SK-N-SH (cell line): ENCODE data around the gene RGL4. TPM values are rescaled to one million over a fixed set of nuclear protein-coding genes. Genes with fewer than 3 reads are reported as not detected.

Experiments
- CTCF ChIA-PET: fragments of 300-600, 350-600 bp; formaldehyde crosslinking; extraction: SDS; loops from one replicate; lab custom pipeline; 2021; lab: Yijun Ruan, JAX
- POLR2A ChIA-PET: fragments of 350-600 bp; sonication (Branson Sonifier 250); formaldehyde crosslinking; extraction: SDS; loops from one replicate; lab custom pipeline; 2020; ENCODE audit warnings: antibody characterized with exemption, inconsistent platforms; lab: Yijun Ruan, JAX
- DNase-seq: peaks from one replicate; pipeline ENCODE4 v3.0.0; 2012
- H2AFZ ChIP-seq: fragments of 200-600 bp; sonication (generic); 2 replicates; pipeline ENCODE4 v1.8.1; 2016; ENCODE audit warnings: antibody characterized with exemption, mild to moderate bottlenecking, low read depth
- H3F3A ChIP-seq: fragments of 200-600 bp; sonication (generic); replicated peaks from 2 replicates; pipeline ENCODE3; 2016; ENCODE audit warnings: antibody characterized with exemption, mild to moderate bottlenecking; ENCODE audit not compliant: insufficient read depth
- H3K27ac ChIP-seq, 2 experiments: fragments of 200-500 bp in 1 of 2; fragments of 200-600 bp in 1 of 2; sonication (Bioruptor generic) in 1 of 2; sonication (generic), shearing (Covaris generic) in 1 of 2; 2 replicates each; pipeline versions ENCODE4 v1.5.1 to v1.6.1; 2014 to 2016; ENCODE audit warnings: low read depth in 2 of 2, inconsistent platforms in 1 of 2, low read length in 1 of 2, mild to moderate bottlenecking in 1 of 2, mixed read lengths in 1 of 2
- H3K27me3 ChIP-seq: fragments of 200-600 bp; sonication (generic), shearing (Covaris generic); 2 replicates; pipeline ENCODE4 v1.6.1; 2016; ENCODE audit warnings: mixed run types; ENCODE audit not compliant: insufficient read depth
- H3K36me3 ChIP-seq, 2 experiments: fragments of 200-500 bp in 1 of 2; fragments of 200-600 bp in 1 of 2; sonication (Bioruptor generic) in 1 of 2; sonication (generic) in 1 of 2; replicated peaks in 1 of 2; 2 replicates each; pipeline versions ENCODE3 to v1.5.1; 2014 to 2016; ENCODE audit warnings: low read length in 1 of 2, mild to moderate bottlenecking in 1 of 2; ENCODE audit not compliant: insufficient read depth in 2 of 2, control insufficient read depth in 1 of 2
- H3K4me1 ChIP-seq, 2 experiments: fragments of 200-500 bp in 1 of 2; fragments of 200-600 bp in 1 of 2; sonication (Bioruptor generic) in 1 of 2; sonication (generic), shearing (Covaris generic) in 1 of 2; 2 replicates each; pipeline versions ENCODE4 v1.5.1 to v1.6.1; 2014 to 2016; ENCODE audit warnings: low read depth in 1 of 2, low read length in 1 of 2, mixed run types in 1 of 2; ENCODE audit not compliant: insufficient read depth in 2 of 2, control insufficient read depth in 1 of 2
- H3K4me2 ChIP-seq: fragments of 200-600 bp; sonication (generic), shearing (Covaris generic); 2 replicates; pipeline ENCODE4 v1.6.1; 2017; ENCODE audit warnings: mixed run types
- H3K4me3 ChIP-seq, 2 experiments: fragments of 200-500 bp in 1 of 2; fragments of 200-600 bp in 1 of 2; sonication (Bioruptor generic) in 1 of 2; sonication (generic), shearing (Covaris generic) in 1 of 2; 2 replicates each; pipeline versions ENCODE4 v1.5.1 to v1.8.1; 2014 to 2016; ENCODE audit warnings: low read depth in 2 of 2, inconsistent platforms in 1 of 2, low read length in 1 of 2, mild to moderate bottlenecking in 1 of 2, mixed read lengths in 1 of 2, moderate library complexity in 1 of 2
- H3K79me2 ChIP-seq: fragments of 200-600 bp; sonication (generic); 2 replicates; pipeline ENCODE4 v1.8.1; 2017; ENCODE audit warnings: mild to moderate bottlenecking; ENCODE audit not compliant: insufficient read depth
- H3K9ac ChIP-seq: fragments of 200-600 bp; sonication (generic); 2 replicates; pipeline ENCODE4 v1.6.1; 2017; ENCODE audit warnings: mixed run types
- H3K9me2 ChIP-seq: fragments of 200-600 bp; sonication (generic); 2 replicates; pipeline ENCODE4 v1.6.1; 2017; ENCODE audit warnings: mixed run types
- H3K9me3 ChIP-seq: fragments of 200-600 bp; sonication (generic); 2 replicates; pipeline ENCODE4 v1.6.1; 2017; ENCODE audit warnings: mixed run types, mild to moderate bottlenecking, moderate library complexity
- H4K20me1 ChIP-seq: fragments of 200-600 bp; sonication (generic); 2 replicates; pipeline ENCODE4 v1.6.1; 2017; ENCODE audit warnings: mild to moderate bottlenecking, mixed run types; ENCODE audit not compliant: insufficient read depth
- CHD2 ChIP-seq: fragments of 150-350 bp; IDR thresholded peaks from 2 replicates; pipeline ENCODE4 v1.6.1; 2018; ENCODE audit warnings: low read length; ENCODE audit not compliant: partially characterized antibody
- EP300 ChIP-seq, 2 experiments: IDR thresholded peaks; 2 replicates each; pipeline versions ENCODE4 v1.4.0 to v1.6.1; 2012; ENCODE audit warnings: borderline replicate concordance in 1 of 2, low read depth in 1 of 2, low read length in 1 of 2
- EZH2phosphoT487 ChIP-seq: fragments of 200-600 bp; sonication (generic); IDR thresholded peaks from 2 replicates; pipeline ENCODE4 v1.6.1; 2017; ENCODE audit warnings: low read depth, mixed run types, mild to moderate bottlenecking, antibody characterized with exemption, moderate library complexity, borderline replicate concordance
- FOXM1 ChIP-seq: IDR thresholded peaks from 2 replicates; pipeline ENCODE4 v1.4.0; 2012; ENCODE audit warnings: low read depth, mild to moderate bottlenecking
- GABPA ChIP-seq: IDR thresholded peaks from 2 replicates; pipeline ENCODE4 v1.4.0; 2012; ENCODE audit warnings: low read depth, mild to moderate bottlenecking
- IRF3 ChIP-seq: fragments of 150-350 bp; IDR thresholded peaks from 2 replicates; pipeline ENCODE4 v1.6.1; 2016; ENCODE audit warnings: mild to moderate bottlenecking, low read depth, low read length
- JUND ChIP-seq: IDR thresholded peaks from 2 replicates; pipeline ENCODE4 v1.4.0; 2012
- MEF2A ChIP-seq: IDR thresholded peaks from 2 replicates; pipeline ENCODE4 v1.4.0; 2012; ENCODE audit warnings: low read depth, borderline replicate concordance
- MXI1 ChIP-seq: IDR thresholded peaks from 2 replicates; pipeline ENCODE4 v1.6.1; 2012; ENCODE audit warnings: mild to moderate bottlenecking, low read depth, low read length, improper control_type of control experiment
- RCOR1 ChIP-seq: fragments of 150-350 bp; IDR thresholded peaks from 2 replicates; pipeline ENCODE4 v1.6.1; 2017; ENCODE audit warnings: antibody characterized with exemption, low read length
- SMC3 ChIP-seq: IDR thresholded peaks from 2 replicates; pipeline ENCODE4 v1.6.1; 2012; ENCODE audit warnings: low read depth, low read length, improper control_type of control experiment
- TCF12 ChIP-seq: IDR thresholded peaks from 2 replicates; pipeline ENCODE4 v1.4.0; 2012
- USF1 ChIP-seq: IDR thresholded peaks from 2 replicates; pipeline ENCODE4 v1.4.0; 2012; ENCODE audit warnings: low read depth, borderline replicate concordance
- WGBS: methylation state at CpG from one replicate; pipeline ENCODE4 v1.1.6; 2017; ENCODE audit warnings: low lambda C conversion rate; 5-methylcytosine and 5-hydroxymethylcytosine counted together
- polyA plus RNA-seq, 3 experiments: library from polyadenylated mRNA; depleted of rRNA; stranded (reverse); fragments of >200 nt; gene quantifications; 2 replicates each; pipeline ENCODE4 v1.2.3, GENCODE V29; 2012
- TF ChIP-seq, protein P1 (sequence below): IDR thresholded peaks from 2 replicates; pipeline ENCODE4 v1.4.0; 2012; ENCODE audit warnings: low read depth
- TF ChIP-seq, protein P2 (sequence below): IDR thresholded peaks from 2 replicates; pipeline ENCODE4 v1.6.1; 2012; ENCODE audit warnings: mild to moderate bottlenecking, low read depth, low read length, moderate library complexity

The RGL4 gene
- polyA plus RNA-seq, 1 of the 3 experiments (the other 2 are of a cell fraction): not detected

DNA sequence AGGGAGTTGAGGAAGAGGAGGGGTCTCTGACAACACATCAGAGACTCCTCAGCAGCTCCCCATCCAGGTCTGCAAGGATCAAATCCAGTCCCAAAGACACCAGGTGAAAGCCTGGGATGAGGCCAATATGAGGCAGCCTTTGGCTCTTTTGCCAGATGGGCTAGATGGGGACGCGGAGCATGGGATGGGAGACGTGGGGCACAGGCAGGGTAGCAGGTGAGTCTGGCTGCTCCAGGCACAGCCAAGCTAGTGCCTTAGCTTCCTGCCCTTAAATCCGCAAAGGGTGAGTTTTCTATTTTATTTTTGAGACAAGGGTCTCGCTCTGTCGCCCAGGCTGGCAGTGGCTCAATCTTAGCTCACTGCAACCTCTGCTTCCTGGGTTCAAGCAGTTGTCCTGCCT is 39.1 kb upstream of the RGL4 start (continued):
- no peak for TF ChIP-seq EP300 (IDR thresholded peaks at IDR 0.05; ENCODE audit: borderline replicate concordance in 1 of 2, low read depth in 1 of 2, low read length in 1 of 2)

GRCh38 chr22:23652286-23652685 is 38.5 kb upstream of the RGL4 start:
- H3K79me2 ChIP-seq: no peaks in the 10 kb centered on the region
- no peaks in the 10 kb centered on the region for H3K9me3 ChIP-seq
- H3K9ac ChIP-seq: no peak overlapping the region
- no peak overlapping the region for H3K27ac ChIP-seq
- H4K20me1 ChIP-seq: no peaks in the 10 kb centered on the region
- ChIA-PET POLR2A (no interaction called here), CTCF (no interaction called here)
- H3K4me1 ChIP-seq: no peaks in the 10 kb centered on the region
- WGBS: 94% methylated on average over 4 of the region's 7 CpGs
- no peaks in the 10 kb centered on the region for H3K27me3 ChIP-seq
- no peak overlapping the region for H3K4me2 ChIP-seq
- H2AFZ ChIP-seq: no peak overlapping the region
- no peak overlapping the region for H3K4me3 ChIP-seq
- no peak for DNase-seq
- TF ChIP-seq USF1: no peak
- no peak for TF ChIP-seq FOXM1
- no peak for TF ChIP-seq RCOR1
- no peak for TF ChIP-seq IRF3
- TF ChIP-seq, protein P1, sequence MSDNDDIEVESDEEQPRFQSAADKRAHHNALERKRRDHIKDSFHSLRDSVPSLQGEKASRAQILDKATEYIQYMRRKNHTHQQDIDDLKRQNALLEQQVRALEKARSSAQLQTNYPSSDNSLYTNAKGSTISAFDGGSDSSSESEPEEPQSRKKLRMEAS: no peak
- no peak for TF ChIP-seq TCF12
- no peak for TF ChIP-seq GABPA
- TF ChIP-seq CHD2: no peak
- TF ChIP-seq MXI1: no peak
- TF ChIP-seq, protein P2, sequence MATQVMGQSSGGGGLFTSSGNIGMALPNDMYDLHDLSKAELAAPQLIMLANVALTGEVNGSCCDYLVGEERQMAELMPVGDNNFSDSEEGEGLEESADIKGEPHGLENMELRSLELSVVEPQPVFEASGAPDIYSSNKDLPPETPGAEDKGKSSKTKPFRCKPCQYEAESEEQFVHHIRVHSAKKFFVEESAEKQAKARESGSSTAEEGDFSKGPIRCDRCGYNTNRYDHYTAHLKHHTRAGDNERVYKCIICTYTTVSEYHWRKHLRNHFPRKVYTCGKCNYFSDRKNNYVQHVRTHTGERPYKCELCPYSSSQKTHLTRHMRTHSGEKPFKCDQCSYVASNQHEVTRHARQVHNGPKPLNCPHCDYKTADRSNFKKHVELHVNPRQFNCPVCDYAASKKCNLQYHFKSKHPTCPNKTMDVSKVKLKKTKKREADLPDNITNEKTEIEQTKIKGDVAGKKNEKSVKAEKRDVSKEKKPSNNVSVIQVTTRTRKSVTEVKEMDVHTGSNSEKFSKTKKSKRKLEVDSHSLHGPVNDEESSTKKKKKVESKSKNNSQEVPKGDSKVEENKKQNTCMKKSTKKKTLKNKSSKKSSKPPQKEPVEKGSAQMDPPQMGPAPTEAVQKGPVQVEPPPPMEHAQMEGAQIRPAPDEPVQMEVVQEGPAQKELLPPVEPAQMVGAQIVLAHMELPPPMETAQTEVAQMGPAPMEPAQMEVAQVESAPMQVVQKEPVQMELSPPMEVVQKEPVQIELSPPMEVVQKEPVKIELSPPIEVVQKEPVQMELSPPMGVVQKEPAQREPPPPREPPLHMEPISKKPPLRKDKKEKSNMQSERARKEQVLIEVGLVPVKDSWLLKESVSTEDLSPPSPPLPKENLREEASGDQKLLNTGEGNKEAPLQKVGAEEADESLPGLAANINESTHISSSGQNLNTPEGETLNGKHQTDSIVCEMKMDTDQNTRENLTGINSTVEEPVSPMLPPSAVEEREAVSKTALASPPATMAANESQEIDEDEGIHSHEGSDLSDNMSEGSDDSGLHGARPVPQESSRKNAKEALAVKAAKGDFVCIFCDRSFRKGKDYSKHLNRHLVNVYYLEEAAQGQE: no peak
- TF ChIP-seq MEF2A: no peak
- TF ChIP-seq SMC3: no peak
- TF ChIP-seq EZH2phosphoT487: no peak
- no peak for TF ChIP-seq JUND
- TF ChIP-seq, all 33 proteins: peak for 0
- Histone ChIP-seq H3K36me3 (no peaks in the 10 kb centered on the region), H3K9me2 (no peaks in the 10 kb centered on the region), H3F3A (no peaks in the 10 kb centered on the region)
